Smooth muscle cell (in vitro differentiated cells): ENCODE measurements around the gene UTP14C. TPM values are rescaled to one million over a fixed set of nuclear protein-coding genes. Genes with fewer than 3 reads are reported as not detected.

Source experiments
- DNase-seq: peaks from one replicate; lab custom pipeline; 2025; ENCODE audit not compliant: unreplicated experiment; lab: John Stamatoyannopoulos, UW
- H2AFZ ChIP-seq: fragments of 200-600 bp; sonication (generic); 2 replicates; pipeline ENCODE4 v1.6.0; 2016; ENCODE audit warnings: antibody characterized with exemption, low read depth, mild to moderate bottlenecking
- H3F3A ChIP-seq: fragments of 200-600 bp; sonication (generic); 2 replicates; pipeline ENCODE4 v1.6.0; 2017; ENCODE audit warnings: antibody characterized with exemption, low read depth
- H3K27ac ChIP-seq: fragments of 200-600 bp; sonication (generic); 2 replicates; pipeline ENCODE4 v1.5.1; 2016; ENCODE audit warnings: low read depth, mild to moderate bottlenecking
- H3K27me3 ChIP-seq: fragments of 200-600 bp; sonication (generic); 2 replicates; pipeline ENCODE4 v1.6.1; 2016; ENCODE audit warnings: low read depth, mild to moderate bottlenecking
- H3K36me3 ChIP-seq: fragments of 200-600 bp; sonication (generic); 2 replicates; pipeline ENCODE4 v1.5.1; 2016; ENCODE audit warnings: low read depth
- H3K4me1 ChIP-seq: fragments of 200-600 bp; sonication (generic); 2 replicates; pipeline ENCODE4 v1.5.1; 2016; ENCODE audit warnings: low read depth
- H3K4me2 ChIP-seq: fragments of 200-600 bp; sonication (generic); 2 replicates; pipeline ENCODE4 v1.6.0; 2016; ENCODE audit warnings: mild to moderate bottlenecking
- H3K4me3 ChIP-seq: fragments of 200-600 bp; sonication (generic); 2 replicates; pipeline ENCODE4 v1.5.1; 2016; ENCODE audit warnings: mild to moderate bottlenecking
- H3K79me2 ChIP-seq: fragments of 200-600 bp; sonication (generic); 2 replicates; pipeline ENCODE4 v1.6.0; 2016; ENCODE audit warnings: low read depth, mild to moderate bottlenecking
- H3K9ac ChIP-seq: fragments of 200-600 bp; sonication (generic); 2 replicates; pipeline ENCODE4 v1.6.0; 2016; ENCODE audit warnings: low read depth
- H3K9me3 ChIP-seq: fragments of 200-600 bp; sonication (generic); replicated peaks from 2 replicates; pipeline ENCODE4 v1.5.1; 2016; ENCODE audit warnings: low read depth
- H4K20me1 ChIP-seq: fragments of 200-600 bp; sonication (generic); 2 replicates; pipeline ENCODE4 v1.6.0; 2016; ENCODE audit warnings: low read depth
- WGBS: methylation state at CpG from one replicate; pipeline ENCODE4 v1.1.7; 2016; ENCODE audit warnings: low lambda C conversion rate; 5-methylcytosine and 5-hydroxymethylcytosine counted together
- polyA plus RNA-seq: library from polyadenylated mRNA; unstranded; fragments of >200 nt; fragmentation: Nextera tagmentation; extraction: Ambion mirVana; gene quantifications from 2 replicates; pipeline ENCODE4 v1.2.1, GENCODE V29; 2016
- total RNA-seq: library from RNA; depleted of rRNA; stranded (reverse); fragments of >200 nt; gene quantifications from 2 replicates; pipeline ENCODE4 v1.2.3, GENCODE V29; 2014
- TF ChIP-seq, protein P1 (sequence below): fragments of 200-600 bp; sonication (generic); IDR thresholded peaks from 2 replicates; pipeline ENCODE4 v1.5.1; 2017; ENCODE audit warnings: borderline replicate concordance, mild to moderate bottlenecking, antibody characterized with exemption; ENCODE audit not compliant: insufficient read depth, poor library complexity, severe bottlenecking

The UTP14C gene, protein sequence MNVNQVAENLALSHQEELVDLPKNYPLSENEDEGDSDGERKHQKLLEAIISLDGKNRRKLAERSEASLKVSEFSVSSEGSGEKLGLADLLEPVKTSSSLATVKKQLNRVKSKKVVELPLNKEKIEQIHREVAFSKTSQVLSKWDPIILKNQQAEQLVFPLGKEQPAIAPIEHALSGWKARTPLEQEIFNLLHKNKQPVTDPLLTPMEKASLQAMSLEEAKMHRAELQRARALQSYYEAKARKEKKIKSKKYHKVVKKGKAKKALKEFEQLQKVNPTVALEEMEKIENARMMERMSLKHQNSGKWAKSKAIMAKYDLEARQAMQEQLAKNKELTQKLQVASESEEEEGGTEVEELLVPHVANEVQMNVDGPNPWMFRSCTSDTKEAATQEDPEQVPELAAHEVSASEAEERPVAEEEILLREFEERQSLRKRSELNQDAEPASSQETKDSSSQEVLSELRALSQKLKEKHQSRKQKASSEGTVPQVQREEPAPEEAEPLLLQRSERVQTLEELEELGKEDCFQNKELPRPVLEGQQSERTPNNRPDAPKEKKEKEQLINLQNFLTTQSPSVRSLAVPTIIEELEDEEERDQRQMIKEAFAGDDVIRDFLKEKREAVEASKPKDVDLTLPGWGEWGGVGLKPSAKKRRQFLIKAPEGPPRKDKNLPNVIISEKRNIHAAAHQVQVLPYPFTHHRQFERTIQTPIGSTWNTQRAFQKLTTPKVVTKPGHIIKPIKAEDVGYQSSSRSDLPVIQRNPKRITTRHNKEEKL
- total RNA-seq (18.3 and 18.5 TPM in 2 replicates), polyA plus RNA-seq (8.1 and 8.7 TPM in 2 replicates)

DNA sequence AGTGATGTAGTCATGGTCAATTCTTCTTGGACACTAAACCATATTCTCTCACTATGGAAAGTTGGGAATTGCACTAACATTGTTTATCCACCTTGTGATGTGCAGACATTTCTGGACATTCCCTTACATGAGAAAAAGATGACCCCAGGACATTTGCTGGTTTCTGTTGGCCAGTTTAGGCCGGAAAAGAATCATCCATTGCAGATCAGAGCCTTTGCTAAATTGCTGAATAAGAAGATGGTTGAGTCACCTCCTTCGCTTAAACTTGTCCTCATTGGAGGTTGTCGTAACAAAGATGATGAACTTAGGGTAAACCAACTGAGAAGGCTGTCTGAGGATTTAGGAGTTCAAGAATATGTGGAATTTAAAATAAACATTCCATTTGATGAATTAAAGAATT is at the start of gene UTP14C:
Gene UTP14C (plus strand): TSS at position 211 of the 400 bp plus-strand sequence. CDS start 4,114 bp downstream, outside the sequence.
- no peaks in the 10 kb centered on the region for H3F3A ChIP-seq
- H3K9ac ChIP-seq = no peak within 1 kb of the TSS
- peaks cover 5% of the 10 kb centered on the region for H3K9me3 ChIP-seq
- no peak within 1 kb of the TSS for H2AFZ ChIP-seq
- 97% methylated on average over 3 of the region's 3 CpGs for WGBS
- H3K4me3 ChIP-seq = no peak within 1 kb of the TSS
- no peak within 1 kb of the TSS for H3K4me2 ChIP-seq
- peaks cover 25% of the 10 kb centered on the region for H3K79me2 ChIP-seq
- no peak within 1 kb of the TSS for H3K27ac ChIP-seq
- DNase-seq = no peak
- TF ChIP-seq, protein P1, sequence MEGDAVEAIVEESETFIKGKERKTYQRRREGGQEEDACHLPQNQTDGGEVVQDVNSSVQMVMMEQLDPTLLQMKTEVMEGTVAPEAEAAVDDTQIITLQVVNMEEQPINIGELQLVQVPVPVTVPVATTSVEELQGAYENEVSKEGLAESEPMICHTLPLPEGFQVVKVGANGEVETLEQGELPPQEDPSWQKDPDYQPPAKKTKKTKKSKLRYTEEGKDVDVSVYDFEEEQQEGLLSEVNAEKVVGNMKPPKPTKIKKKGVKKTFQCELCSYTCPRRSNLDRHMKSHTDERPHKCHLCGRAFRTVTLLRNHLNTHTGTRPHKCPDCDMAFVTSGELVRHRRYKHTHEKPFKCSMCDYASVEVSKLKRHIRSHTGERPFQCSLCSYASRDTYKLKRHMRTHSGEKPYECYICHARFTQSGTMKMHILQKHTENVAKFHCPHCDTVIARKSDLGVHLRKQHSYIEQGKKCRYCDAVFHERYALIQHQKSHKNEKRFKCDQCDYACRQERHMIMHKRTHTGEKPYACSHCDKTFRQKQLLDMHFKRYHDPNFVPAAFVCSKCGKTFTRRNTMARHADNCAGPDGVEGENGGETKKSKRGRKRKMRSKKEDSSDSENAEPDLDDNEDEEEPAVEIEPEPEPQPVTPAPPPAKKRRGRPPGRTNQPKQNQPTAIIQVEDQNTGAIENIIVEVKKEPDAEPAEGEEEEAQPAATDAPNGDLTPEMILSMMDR = no peak
- H4K20me1 ChIP-seq = no peaks in the 10 kb centered on the region
- no peaks in the 10 kb centered on the region for H3K4me1 ChIP-seq
- peaks cover 38% of the 10 kb centered on the region for H3K36me3 ChIP-seq
- no peaks in the 10 kb centered on the region for H3K27me3 ChIP-seq

DNA sequence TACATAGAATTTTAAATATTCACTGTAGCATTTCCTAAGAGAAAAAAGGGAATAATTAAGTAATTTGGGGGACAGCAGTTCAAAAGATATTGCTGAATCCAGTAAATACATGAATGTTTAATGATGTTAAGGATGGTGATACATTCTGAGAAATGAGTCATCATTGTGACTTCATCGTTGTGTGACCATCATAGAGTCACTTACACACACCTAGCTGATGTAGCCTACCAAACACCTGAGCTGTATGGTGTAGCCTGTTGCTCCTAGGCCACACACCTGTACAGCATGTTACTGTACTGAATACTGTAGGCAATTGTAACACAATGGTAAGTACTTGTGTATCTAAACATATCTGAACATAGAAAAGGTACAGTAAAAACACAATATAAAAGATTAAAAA is 48.1 kb upstream of the UTP14C start:
- Histone ChIP-seq H4K20me1 (peaks cover 2% of the 10 kb centered on the region), H3K9me3 (no peaks in the 10 kb centered on the region), H3K79me2 (peaks cover 67% of the 10 kb centered on the region), H3K9ac (no peak overlapping the region), H3K4me2 (no peak overlapping the region), H3K4me1 (peaks cover 8% of the 10 kb centered on the region), H3K36me3 (no peaks in the 10 kb centered on the region), H3K27ac (no peak overlapping the region), H3K27me3 (no peaks in the 10 kb centered on the region), H3F3A (no peaks in the 10 kb centered on the region), H2AFZ (no peak overlapping the region), H3K4me3 (no peak overlapping the region)
- WGBS = 29% methylated on average over 1 of the region's 1 CpG
- no peak for DNase-seq
- TF ChIP-seq, protein P1 = no peak

DNA sequence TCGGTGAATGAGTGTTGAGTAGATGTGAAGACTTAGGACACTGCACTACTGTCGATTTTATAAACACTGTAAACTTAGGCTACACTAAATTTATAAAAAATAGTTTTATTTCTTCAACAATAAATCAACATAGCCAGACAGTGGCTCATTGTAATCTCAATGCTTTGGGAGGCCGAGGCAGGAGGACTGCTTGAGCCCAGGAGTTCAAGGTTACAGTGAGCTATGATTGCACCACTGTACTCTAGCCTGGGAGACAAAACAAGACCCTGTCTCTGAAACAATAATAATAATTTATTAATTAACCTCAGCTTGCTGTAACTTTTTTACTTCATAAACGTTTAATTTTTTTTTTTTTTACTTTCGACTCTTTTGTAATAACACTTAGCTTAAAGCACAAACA is 47.6 kb upstream of the UTP14C start:
- H3F3A ChIP-seq = no peaks in the 10 kb centered on the region
- H3K4me2 ChIP-seq = no peak overlapping the region
- no peaks in the 10 kb centered on the region for H4K20me1 ChIP-seq
- H3K27ac ChIP-seq = no peak overlapping the region
- 94% methylated on average over 5 of the region's 5 CpGs for WGBS
- no peak for DNase-seq
- no peaks in the 10 kb centered on the region for H3K9me3 ChIP-seq
- H3K79me2 ChIP-seq = peaks cover 67% of the 10 kb centered on the region
- no peaks in the 10 kb centered on the region for H3K27me3 ChIP-seq
- peaks cover 12% of the 10 kb centered on the region for H3K4me1 ChIP-seq
- no peaks in the 10 kb centered on the region for H3K36me3 ChIP-seq
- no peak overlapping the region for H3K9ac ChIP-seq
- TF ChIP-seq, protein P1 = no peak
- H2AFZ ChIP-seq = no peak overlapping the region
- no peak overlapping the region for H3K4me3 ChIP-seq
